SK-N-SH (cell line): Measurements from ENCODE around the gene LRIG1.

Experiments used
- CHD2 ChIP-seq: fragments of 150-350 bp; IDR thresholded peaks from 2 replicates; pipeline ENCODE4 v1.6.1; 2018; ENCODE audit warnings: low read length; ENCODE audit not compliant: partially characterized antibody
- CTCF ChIP-seq: fragments of 200-600 bp; sonication (generic); IDR thresholded peaks from 2 replicates; pipeline ENCODE4 v1.6.1; 2017; ENCODE audit warnings: antibody characterized with exemption, mild to moderate bottlenecking, moderate library complexity
- EZH2phosphoT487 ChIP-seq: fragments of 200-600 bp; sonication (generic); IDR thresholded peaks from 2 replicates; pipeline ENCODE4 v1.6.1; 2017; ENCODE audit warnings: low read depth, mixed run types, mild to moderate bottlenecking, antibody characterized with exemption, moderate library complexity, borderline replicate concordance
- JUND ChIP-seq: IDR thresholded peaks from 2 replicates; pipeline ENCODE4 v1.4.0; 2012
- MAX ChIP-seq: IDR thresholded peaks from 2 replicates; pipeline ENCODE4 v1.4.0; 2012; ENCODE audit warnings: low read depth
- MXI1 ChIP-seq: IDR thresholded peaks from 2 replicates; pipeline ENCODE4 v1.6.1; 2012; ENCODE audit warnings: mild to moderate bottlenecking, low read depth, low read length, improper control_type of control experiment
- NFIC ChIP-seq: IDR thresholded peaks from 2 replicates; pipeline ENCODE4 v1.4.0; 2012; ENCODE audit warnings: borderline replicate concordance
- PBX3 ChIP-seq: IDR thresholded peaks from 2 replicates; pipeline ENCODE4; 2012
- POLR2AphosphoS5 ChIP-seq: IDR thresholded peaks from 2 replicates; pipeline ENCODE4 v1.6.1; 2012; ENCODE audit warnings: low read depth, low read length
- RAD21 ChIP-seq: IDR thresholded peaks from 2 replicates; pipeline ENCODE4 v1.6.1; 2012; ENCODE audit warnings: mild to moderate bottlenecking, low read length
- REST ChIP-seq: IDR thresholded peaks from 2 replicates; pipeline ENCODE4 v1.6.1; 2012; ENCODE audit warnings: mild to moderate bottlenecking, low read depth, low read length, moderate library complexity
- TCF12 ChIP-seq: IDR thresholded peaks from 2 replicates; pipeline ENCODE4 v1.4.0; 2012
- USF2 ChIP-seq: fragments of 150-350 bp; IDR thresholded peaks from 2 replicates; pipeline ENCODE4 v1.6.1; 2017; ENCODE audit warnings: antibody characterized with exemption, low read length, low read depth, borderline replicate concordance
- YY1 ChIP-seq: IDR thresholded peaks from 2 replicates; pipeline ENCODE4 v1.4.0; 2012; ENCODE audit warnings: low read depth, mild to moderate bottlenecking

GRCh38 chr3:66453651-66454463, 47.0 kb downstream of the LRIG1 start:
- no peak for TF ChIP-seq CTCF
- TF ChIP-seq PBX3, result no peak
- TF ChIP-seq CHD2, result no peak
- TF ChIP-seq TCF12, result no peak
- TF ChIP-seq USF2, result no peak
- no peak for TF ChIP-seq REST
- TF ChIP-seq NFIC, result no peak
- no peak for TF ChIP-seq EZH2phosphoT487
- TF ChIP-seq JUND, result no peak
- no peak for TF ChIP-seq POLR2AphosphoS5
- TF ChIP-seq MAX, result no peak
- no peak for TF ChIP-seq MXI1
- TF ChIP-seq YY1, result no peak
- no peak for TF ChIP-seq RAD21
